Liver (tissue), 9 donors: ENCODE results near the gene PPM1L. TPM values are rescaled to one million over a fixed set of nuclear protein-coding genes. Genes with fewer than 3 reads are reported as not detected.

Experiments
- DNase-seq: peaks from one replicate; pipeline ENCODE4 v3.0.0-alpha.2; 2017; ENCODE audit warnings: low spot score
- H3K27ac ChIP-seq, 2 donors: one replicate each; pipeline ENCODE4 v1.7.0; 2013; ENCODE audit warnings: inconsistent platforms in 2 of 2, low read length in 2 of 2, control low read depth in 1 of 2, low read depth in 1 of 2, mild to moderate bottlenecking in 1 of 2
- H3K27me3 ChIP-seq, 4 donors: one replicate each; pipeline versions ENCODE4 v1.6.1 to v1.7.0; 2013; ENCODE audit warnings: low read length in 3 of 4, inconsistent platforms in 1 of 4, mild to moderate bottlenecking in 1 of 4, moderate library complexity in 1 of 4; ENCODE audit not compliant: control insufficient read depth in 4 of 4, insufficient read depth in 4 of 4
- H3K36me3 ChIP-seq, 4 donors: one replicate each; pipeline versions ENCODE4 v1.6.1 to v1.7.0; 2013; ENCODE audit warnings: low read length in 3 of 4, mild to moderate bottlenecking in 3 of 4, low read depth in 1 of 4, moderate library complexity in 1 of 4; ENCODE audit not compliant: control insufficient read depth in 4 of 4, insufficient read depth in 3 of 4
- H3K4me1 ChIP-seq, 4 donors: one replicate each; pipeline versions ENCODE4 v1.6.1 to v1.7.0; 2013; ENCODE audit warnings: low read length in 3 of 4, mild to moderate bottlenecking in 3 of 4, moderate library complexity in 1 of 4; ENCODE audit not compliant: control insufficient read depth in 4 of 4, insufficient read depth in 4 of 4
- H3K4me3 ChIP-seq, 3 donors: one replicate each; pipeline versions ENCODE4 v1.6.1 to v1.7.0; 2013; ENCODE audit warnings: low read length in 3 of 3, control low read depth in 1 of 3, low read depth in 1 of 3, mild to moderate bottlenecking in 1 of 3
- H3K9ac ChIP-seq, 2 donors: one replicate each; pipeline ENCODE4 v1.7.0; 2013; ENCODE audit warnings: low read length in 2 of 2, mild to moderate bottlenecking in 2 of 2, moderate library complexity in 2 of 2, control low read depth in 1 of 2, low read depth in 1 of 2
- H3K9me3 ChIP-seq, 4 donors: one replicate each; pipeline versions ENCODE4 v1.6.1 to v1.7.0; 2013; ENCODE audit warnings: low read length in 3 of 4; ENCODE audit not compliant: control insufficient read depth in 4 of 4
- FOXA1 ChIP-seq: IDR thresholded peaks from 2 replicates; pipeline ENCODE4 v1.6.1; 2016; ENCODE audit warnings: antibody characterized with exemption
- FOXA2 ChIP-seq: IDR thresholded peaks from 2 replicates; pipeline ENCODE4 v1.6.1; 2016; ENCODE audit warnings: antibody characterized with exemption
- GABPA ChIP-seq, 2 donors: IDR thresholded peaks in 1 of 2; conservative IDR thresholded peaks in 1 of 2; 2 replicates each; pipeline ENCODE4 v1.6.1; 2016; ENCODE audit warnings: antibody characterized with exemption in 2 of 2, mild to moderate bottlenecking in 1 of 2, moderate library complexity in 1 of 2
- HNF4A ChIP-seq, 2 donors: conservative IDR thresholded peaks; 2 replicates each; pipeline ENCODE4 v1.6.1; 2016; ENCODE audit warnings: antibody characterized with exemption in 2 of 2, mild to moderate bottlenecking in 2 of 2
- HNF4G ChIP-seq: IDR thresholded peaks from 2 replicates; pipeline ENCODE4 v1.6.1; 2016; ENCODE audit warnings: antibody characterized with exemption
- JUND ChIP-seq, 2 donors: IDR thresholded peaks; 2 replicates each; pipeline ENCODE4 v1.6.1; 2016; ENCODE audit warnings: antibody characterized with exemption in 2 of 2
- RXRA ChIP-seq, 2 donors: IDR thresholded peaks; 2 replicates each; pipeline ENCODE4 v1.6.1; 2017 to 2018; ENCODE audit warnings: antibody characterized with exemption in 2 of 2, mild to moderate bottlenecking in 1 of 2
- SP1 ChIP-seq: IDR thresholded peaks from 2 replicates; pipeline ENCODE4 v1.6.1; 2018; ENCODE audit warnings: antibody characterized with exemption, mild to moderate bottlenecking
- TAF1 ChIP-seq: conservative IDR thresholded peaks from 2 replicates; pipeline ENCODE4 v1.6.1; 2016; ENCODE audit warnings: antibody characterized with exemption, mild to moderate bottlenecking
- YY1 ChIP-seq: IDR thresholded peaks from 2 replicates; pipeline ENCODE4 v1.6.1; 2016; ENCODE audit warnings: antibody characterized with exemption, mild to moderate bottlenecking
- WGBS: extraction: QIAGEN DNeasy Blood & Tissue Kit; methylation state at CpG from one replicate; pipeline ENCODE4 v1.1.7; 2013; 5-methylcytosine and 5-hydroxymethylcytosine counted together
- polyA plus RNA-seq, 2 donors: library from polyadenylated mRNA; stranded (reverse) in 1 of 2; unstranded in 1 of 2; fragments of 200-250 nt in 1 of 2; fragments of >200 nt in 1 of 2; fragmentation: Nextera tagmentation in 1 of 2; extraction: Ambion mirVana in 1 of 2; gene quantifications; one replicate each; pipeline versions ENCODE4 v1.2.1 to v1.2.3, GENCODE V29; 2013 to 2015
- total RNA-seq, 2 donors: library from RNA; depleted of rRNA; stranded (reverse); fragments of >200 nt; gene quantifications; one replicate each; pipeline ENCODE4 v1.2.3, GENCODE V29; 2014
- TF ChIP-seq, protein P1 (sequence below): IDR thresholded peaks from 2 replicates; pipeline ENCODE4 v1.6.1; 2016; ENCODE audit warnings: antibody characterized with exemption
- TF ChIP-seq, protein P2 (sequence below): IDR thresholded peaks from 2 replicates; pipeline ENCODE4 v1.6.1; 2016; ENCODE audit warnings: antibody characterized with exemption
- TF ChIP-seq, protein P3 (sequence below): fragments of 150-350 bp; IDR thresholded peaks from 2 replicates; pipeline ENCODE4 v1.5.1; 2017; ENCODE audit warnings: improper control_type of control experiment, low read depth, low read length; ENCODE audit not compliant: missing input control
- donor health status: healthy.
- donor health status: healthy.
- donor health status: healthy.
- donor health status: healthy.
- donor health status: healthy.

PPM1L gene
- total and polyA plus RNA-seq, 4 donors = 1.6 to 8.5 (median 4.8) TPM

DNA sequence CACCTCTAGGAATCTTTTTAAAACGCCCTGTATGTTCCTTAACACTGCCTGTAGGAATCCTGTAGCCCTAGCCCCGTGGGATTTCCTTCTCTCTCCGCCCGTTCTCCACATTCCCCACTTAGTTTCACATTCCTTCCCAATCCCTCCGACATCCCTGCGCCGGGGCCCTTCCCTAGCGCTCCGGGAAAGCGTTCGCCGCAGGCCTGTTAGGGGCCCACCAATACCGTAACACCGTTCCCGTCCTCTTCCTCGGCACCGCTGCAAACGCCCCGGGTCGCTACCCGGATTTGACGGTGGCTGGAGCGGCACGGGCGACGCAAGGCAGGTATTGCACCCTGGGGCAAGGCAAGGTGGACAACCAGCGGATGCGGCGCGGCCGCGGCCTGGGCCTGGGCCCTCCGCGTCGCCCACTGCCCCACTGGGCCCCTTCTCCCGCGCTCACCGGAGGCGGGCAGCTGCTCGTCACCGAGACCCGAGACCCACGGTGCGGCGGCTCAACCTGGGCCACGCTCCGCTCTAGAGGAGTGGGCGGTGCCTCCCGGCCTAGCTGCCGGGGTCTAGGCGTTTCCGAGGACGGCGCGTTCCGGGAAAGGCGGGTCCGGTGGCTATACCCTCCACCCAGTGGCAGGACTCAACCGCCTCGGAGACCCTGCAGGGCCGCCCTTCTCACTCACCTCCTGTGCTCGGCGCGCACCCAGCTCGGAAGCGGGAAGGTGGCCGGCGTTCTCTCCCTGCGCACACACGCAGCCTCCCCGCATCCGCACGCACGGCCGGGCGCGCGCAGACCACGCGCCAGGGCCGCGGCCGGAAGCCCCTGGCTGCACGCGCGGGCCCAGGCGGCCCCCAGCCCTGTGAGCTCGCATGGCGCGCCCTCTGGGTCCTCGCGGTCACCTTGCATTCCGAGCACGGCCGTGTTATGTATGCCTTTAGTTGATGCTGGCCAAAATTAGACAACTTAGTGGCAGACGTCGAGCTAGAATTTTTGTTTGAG, 348.8 kb downstream of the PPM1L start, which contains the start of gene B3GALNT1:
Gene B3GALNT1, minus strand, starts transcription at position 789 of the 991 bp plus-strand sequence. CDS start 18,595 bp downstream, outside the sequence.
- Histone ChIP-seq H3K9ac (peak within 1 kb of the TSS in 1 of 2 donors; percentile 8), H3K27me3 (no peaks in the 10 kb centered on the region), H3K4me3 (peak within 1 kb of the TSS; percentile 59 to 83 (median 70)), H3K4me1 (peaks cover 0 to 15% (median 5%) of the 10 kb centered on the region in 4 donors), H3K27ac (no peak within 1 kb of the TSS), H3K9me3 (no peaks in the 10 kb centered on the region), H3K36me3 (no peaks in the 10 kb centered on the region)
- TF ChIP-seq HNF4A (conservative IDR thresholded peaks at IDR 0.05) (no peak), SP1 (no peak), GABPA (IDR thresholded peaks at IDR 0.05 in 1 of 2, conservative IDR thresholded peaks at IDR 0.05 in 1 of 2) (no peak)
- 2% methylated on average over 97 of the region's 97 CpGs for whole genome bisulfite sequencing
- DNase-seq = peak; percentile 75

DNA sequence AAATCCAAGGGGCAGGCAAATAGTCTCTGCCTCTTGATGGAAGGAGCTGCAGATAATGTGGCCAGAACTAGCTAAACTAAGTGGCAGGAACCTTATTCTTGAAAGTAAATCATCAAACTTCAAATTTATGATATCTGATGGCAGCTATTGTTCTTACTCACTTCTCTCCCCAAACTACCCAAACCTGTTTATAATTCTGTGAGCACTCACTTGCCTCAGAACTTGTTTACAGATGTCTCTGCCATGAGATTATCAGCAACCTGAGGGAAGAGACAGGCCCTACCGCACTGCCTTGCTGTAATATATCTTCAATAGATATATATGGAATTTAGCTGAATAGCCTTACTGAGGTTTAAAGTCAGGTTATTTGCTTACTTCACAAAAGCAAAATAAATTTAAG, 351.3 kb downstream of the PPM1L start:
- Histone ChIP-seq H3K4me1 (peaks cover 0 to 15% (median 3%) of the 10 kb centered on the region in 4 donors), H3K27me3 (no peaks in the 10 kb centered on the region), H3K9me3 (no peaks in the 10 kb centered on the region), H3K36me3 (no peaks in the 10 kb centered on the region), H3K27ac (no peak overlapping the region), H3K9ac (no peak overlapping the region), H3K4me3 (no peak overlapping the region)
- no peak for DNase-seq
- TF ChIP-seq, protein P1, sequence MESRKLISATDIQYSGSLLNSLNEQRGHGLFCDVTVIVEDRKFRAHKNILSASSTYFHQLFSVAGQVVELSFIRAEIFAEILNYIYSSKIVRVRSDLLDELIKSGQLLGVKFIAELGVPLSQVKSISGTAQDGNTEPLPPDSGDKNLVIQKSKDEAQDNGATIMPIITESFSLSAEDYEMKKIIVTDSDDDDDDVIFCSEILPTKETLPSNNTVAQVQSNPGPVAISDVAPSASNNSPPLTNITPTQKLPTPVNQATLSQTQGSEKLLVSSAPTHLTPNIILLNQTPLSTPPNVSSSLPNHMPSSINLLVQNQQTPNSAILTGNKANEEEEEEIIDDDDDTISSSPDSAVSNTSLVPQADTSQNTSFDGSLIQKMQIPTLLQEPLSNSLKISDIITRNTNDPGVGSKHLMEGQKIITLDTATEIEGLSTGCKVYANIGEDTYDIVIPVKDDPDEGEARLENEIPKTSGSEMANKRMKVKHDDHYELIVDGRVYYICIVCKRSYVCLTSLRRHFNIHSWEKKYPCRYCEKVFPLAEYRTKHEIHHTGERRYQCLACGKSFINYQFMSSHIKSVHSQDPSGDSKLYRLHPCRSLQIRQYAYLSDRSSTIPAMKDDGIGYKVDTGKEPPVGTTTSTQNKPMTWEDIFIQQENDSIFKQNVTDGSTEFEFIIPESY = no peak
- TF ChIP-seq, protein P2, sequence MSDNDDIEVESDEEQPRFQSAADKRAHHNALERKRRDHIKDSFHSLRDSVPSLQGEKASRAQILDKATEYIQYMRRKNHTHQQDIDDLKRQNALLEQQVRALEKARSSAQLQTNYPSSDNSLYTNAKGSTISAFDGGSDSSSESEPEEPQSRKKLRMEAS = no peak
- TF ChIP-seq, protein P3, sequence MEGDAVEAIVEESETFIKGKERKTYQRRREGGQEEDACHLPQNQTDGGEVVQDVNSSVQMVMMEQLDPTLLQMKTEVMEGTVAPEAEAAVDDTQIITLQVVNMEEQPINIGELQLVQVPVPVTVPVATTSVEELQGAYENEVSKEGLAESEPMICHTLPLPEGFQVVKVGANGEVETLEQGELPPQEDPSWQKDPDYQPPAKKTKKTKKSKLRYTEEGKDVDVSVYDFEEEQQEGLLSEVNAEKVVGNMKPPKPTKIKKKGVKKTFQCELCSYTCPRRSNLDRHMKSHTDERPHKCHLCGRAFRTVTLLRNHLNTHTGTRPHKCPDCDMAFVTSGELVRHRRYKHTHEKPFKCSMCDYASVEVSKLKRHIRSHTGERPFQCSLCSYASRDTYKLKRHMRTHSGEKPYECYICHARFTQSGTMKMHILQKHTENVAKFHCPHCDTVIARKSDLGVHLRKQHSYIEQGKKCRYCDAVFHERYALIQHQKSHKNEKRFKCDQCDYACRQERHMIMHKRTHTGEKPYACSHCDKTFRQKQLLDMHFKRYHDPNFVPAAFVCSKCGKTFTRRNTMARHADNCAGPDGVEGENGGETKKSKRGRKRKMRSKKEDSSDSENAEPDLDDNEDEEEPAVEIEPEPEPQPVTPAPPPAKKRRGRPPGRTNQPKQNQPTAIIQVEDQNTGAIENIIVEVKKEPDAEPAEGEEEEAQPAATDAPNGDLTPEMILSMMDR = no peak
- TF ChIP-seq HNF4G (no peak), YY1 (no peak), HNF4A (conservative IDR thresholded peaks at IDR 0.05) (no peak), RXRA (IDR thresholded peaks at IDR 0.05) (no peak), FOXA2 (no peak), JUND (IDR thresholded peaks at IDR 0.05) (no peak), TAF1 (no peak), FOXA1 (no peak)
- WGBS = 93% methylated on average over 1 of the region's 1 CpG
